Right atrium auricular region (tissue), 2 donors: ENCODE results near the gene RAPH1. TPM values are rescaled to one million over a fixed set of nuclear protein-coding genes. Genes with fewer than 3 reads are reported as not detected.
"Not testable (repeated sequence)": the region's sequence is repeated elsewhere in the genome, so short reads cannot be mapped to it uniquely, and the experiment has no call there.

Experiments used
- DNase-seq: peaks from one replicate; pipeline ENCODE4 v3.0.0-alpha.2; 2019; ENCODE audit warnings: low spot score
- H3K27ac ChIP-seq, 2 donors: fragments of 200-600 bp; sonication (generic); 1 replicate in 1 of 2; 2 replicates in 1 of 2; pipeline ENCODE4 v1.5.1; 2016 to 2019
- H3K27me3 ChIP-seq, 2 donors: fragments of 200-600 bp; sonication (generic); one replicate each; pipeline versions ENCODE4 v1.5.1 to v1.6.0; 2017 to 2019
- H3K36me3 ChIP-seq: fragments of 200-600 bp; sonication (generic); one replicate; pipeline ENCODE4 v1.5.1; 2016
- H3K4me1 ChIP-seq, 2 donors: fragments of 200-600 bp; sonication (generic); one replicate each; pipeline versions ENCODE4 v1.5.1 to v1.6.0; 2017 to 2019
- H3K4me3 ChIP-seq, 2 donors: fragments of 200-600 bp; sonication (generic); 1 replicate in 1 of 2; 2 replicates in 1 of 2; pipeline ENCODE4 v1.5.1; 2017 to 2019; ENCODE audit warnings: mild to moderate bottlenecking in 1 of 2, moderate library complexity in 1 of 2
- H3K9me3 ChIP-seq, 2 donors: fragments of 200-600 bp; sonication (generic); one replicate each; pipeline ENCODE4 v1.5.1; 2019
- CTCF ChIP-seq, 2 donors: fragments of 200-600 bp; sonication (generic); IDR thresholded peaks; one replicate each; pipeline ENCODE4 v1.5.1; 2019; ENCODE audit warnings: antibody characterized with exemption in 2 of 2
- total RNA-seq, 2 donors: library from RNA; depleted of rRNA; stranded (reverse); fragments of >200 nt; gene quantifications; one replicate each; pipeline ENCODE4 v1.1.0, GENCODE V29; 2016

RAPH1 gene
- total RNA-seq, 2 donors from 2014 or later: 17.4 to 18.7 TPM

- Histone ChIP-seq H3K27me3 (no peaks in the 10 kb centered on the region), H3K36me3 (no peaks in the 10 kb centered on the region), H3K4me1 (peaks cover 0 to 23% of the 10 kb centered on the region in 2 donors), H3K27ac (peak overlapping the region; percentile 94 to 97), H3K9me3 (no peaks in the 10 kb centered on the region), H3K4me3 (peak overlapping the region; percentile 99)
- TF ChIP-seq CTCF (IDR thresholded peaks at IDR 0.05): peak in 1 of 2 donors; percentile 16
- DNase-seq: no peak
Observed at GRCh38 chr2:203534621-203535077, 452 bp downstream of the RAPH1 start.

GRCh38 chr2:203533676-203534591, 1.2 kb downstream of the RAPH1 start:
- H3K36me3 ChIP-seq: no peaks in the 10 kb centered on the region
- DNase-seq: no peak
- no peaks in the 10 kb centered on the region for H3K27me3 ChIP-seq
- peak overlapping the region; percentile 99 for H3K4me3 ChIP-seq
- H3K4me1 ChIP-seq: peaks cover 0 to 23% of the 10 kb centered on the region in 2 donors
- H3K9me3 ChIP-seq: no peaks in the 10 kb centered on the region
- TF ChIP-seq CTCF (IDR thresholded peaks at IDR 0.05): no peak
- H3K27ac ChIP-seq: peak overlapping the region; percentile 94 to 97

GRCh38 chr2:203532957-203533658, 2.0 kb downstream of the RAPH1 start:
- Histone ChIP-seq H3K27ac (peak overlapping the region; percentile 94 to 97), H3K9me3 (no peaks in the 10 kb centered on the region), H3K27me3 (no peaks in the 10 kb centered on the region), H3K36me3 (no peaks in the 10 kb centered on the region), H3K4me3 (peak overlapping the region; percentile 99), H3K4me1 (peaks cover 0 to 26% of the 10 kb centered on the region in 2 donors)
- TF ChIP-seq CTCF (IDR thresholded peaks at IDR 0.05): no peak
- no peak for DNase-seq

- Histone ChIP-seq H3K4me1 (peaks cover 0 to 16% of the 10 kb centered on the region in 2 donors), H3K27ac (no peak overlapping the region), H3K9me3 (no peaks in the 10 kb centered on the region), H3K27me3 (no peaks in the 10 kb centered on the region), H3K36me3 (no peaks in the 10 kb centered on the region), H3K4me3 (no peak overlapping the region)
- no peak for TF ChIP-seq CTCF (IDR thresholded peaks at IDR 0.05)
- DNase-seq: no peak
Observed at GRCh38 chr2:203527719-203528118, 7.4 kb downstream of the RAPH1 start.

- not testable (repeated sequence) for H3K9me3 ChIP-seq, DNase-seq, H3K36me3 ChIP-seq, H3K27ac ChIP-seq, H3K4me1 ChIP-seq, H3K27me3 ChIP-seq, H3K4me3 ChIP-seq
Observed at GRCh38 chr2:203513268-203513667, 21.8 kb downstream of the RAPH1 start.

GRCh38 chr2:203510941-203511305, 24.2 kb downstream of the RAPH1 start:
- no peak overlapping the region for H3K4me3 ChIP-seq
- no peak overlapping the region for H3K27ac ChIP-seq
- no peaks in the 10 kb centered on the region for H3K4me1 ChIP-seq
- no peaks in the 10 kb centered on the region for H3K9me3 ChIP-seq
- H3K36me3 ChIP-seq: no peaks in the 10 kb centered on the region
- no peaks in the 10 kb centered on the region for H3K27me3 ChIP-seq
- no peak for TF ChIP-seq CTCF (IDR thresholded peaks at IDR 0.05)
- DNase-seq: no peak
